GM12878 (cell line): Measurements from ENCODE around the gene NEK7. TPM values are rescaled to one million over a fixed set of nuclear protein-coding genes. Genes with fewer than 3 reads are reported as not detected.

ENCODE experiments used
- ATF2 ChIP-seq: IDR thresholded peaks from 2 replicates; pipeline ENCODE4 v1.6.1; 2012; ENCODE audit warnings: low read length, inconsistent platforms
- BHLHE40 ChIP-seq, 2 experiments: fragments of 450-650 bp in 1 of 2; IDR thresholded peaks; 2 replicates each; pipeline ENCODE4 v1.6.1; 2011 to 2017; ENCODE audit warnings: low read depth in 2 of 2, borderline replicate concordance in 1 of 2, improper control_type of control experiment in 1 of 2, low read length in 1 of 2, mild to moderate bottlenecking in 1 of 2
- BRCA1 ChIP-seq: IDR thresholded peaks from 2 replicates; pipeline ENCODE4 v1.6.1; 2011; ENCODE audit warnings: low read depth, low read length, improper control_type of control experiment
- EED ChIP-seq: sonication (generic); IDR thresholded peaks from 2 replicates; pipeline ENCODE4 v1.6.1; 2016; ENCODE audit warnings: antibody characterized with exemption, low read depth
- ETV6 ChIP-seq, 2 experiments: fragments of 450-650 bp in 1 of 2; IDR thresholded peaks in 1 of 2; conservative IDR thresholded peaks in 1 of 2; 2 replicates each; pipeline ENCODE4 v1.6.1; 2014; ENCODE audit warnings: antibody characterized with exemption in 1 of 2, borderline replicate concordance in 1 of 2, low read depth in 1 of 2, mild to moderate bottlenecking in 1 of 2, moderate library complexity in 1 of 2
- FOS ChIP-seq: IDR thresholded peaks from 3 replicates; pipeline ENCODE4 v1.6.1; 2011; ENCODE audit warnings: borderline replicate concordance; ENCODE audit not compliant: insufficient read length; ENCODE audit errors: extremely low read depth
- GATAD2B ChIP-seq: fragments of 450-650 bp; conservative IDR thresholded peaks from 2 replicates; pipeline ENCODE4 v1.6.1; 2017; ENCODE audit warnings: low read depth, mild to moderate bottlenecking, moderate library complexity
- HDAC6 ChIP-seq: fragments of 200-600 bp; sonication (generic); IDR thresholded peaks from one replicate; pipeline ENCODE4 v1.8.0; 2017; ENCODE audit warnings: antibody characterized with exemption; ENCODE audit not compliant: unreplicated experiment
- IRF3 ChIP-seq: fragments of 450-650 bp; IDR thresholded peaks from 2 replicates; pipeline ENCODE4 v1.6.1; 2014; ENCODE audit warnings: mild to moderate bottlenecking
- JUND ChIP-seq: IDR thresholded peaks from 2 replicates; pipeline ENCODE4 v1.6.1; 2012; ENCODE audit warnings: low read depth, mild to moderate bottlenecking, low read length, improper control_type of control experiment, moderate library complexity
- LARP7 ChIP-seq: fragments of 450-650 bp; IDR thresholded peaks from 2 replicates; pipeline ENCODE4 v1.6.1; 2017; ENCODE audit warnings: mild to moderate bottlenecking
- MEF2A ChIP-seq: IDR thresholded peaks from 2 replicates; pipeline ENCODE4 v1.6.1; 2011; ENCODE audit warnings: low read depth, mild to moderate bottlenecking, low read length, moderate library complexity; ENCODE audit not compliant: insufficient read depth
- MTA2 ChIP-seq: fragments of 450-650 bp; IDR thresholded peaks from 2 replicates; pipeline ENCODE4 v1.6.1; 2016; ENCODE audit warnings: low read depth, mild to moderate bottlenecking, moderate library complexity
- NKRF ChIP-seq: fragments of 450-650 bp; conservative IDR thresholded peaks from 2 replicates; pipeline ENCODE4 v1.6.1; 2017; ENCODE audit warnings: mild to moderate bottlenecking, moderate library complexity
- NR2C2 ChIP-seq: IDR thresholded peaks from 2 replicates; pipeline ENCODE4 v1.6.1; 2011; ENCODE audit warnings: borderline replicate concordance, low read depth; ENCODE audit not compliant: control insufficient read depth, insufficient read length
- RAD21 ChIP-seq: IDR thresholded peaks from 2 replicates; pipeline ENCODE4 v1.6.1; 2011; ENCODE audit warnings: mild to moderate bottlenecking, low read depth, low read length, moderate library complexity; ENCODE audit not compliant: insufficient read depth
- RELA ChIP-seq: fragments of 450-650 bp; IDR thresholded peaks from 2 replicates; pipeline ENCODE4 v1.8.0; 2014; ENCODE audit warnings: borderline replicate concordance; ENCODE audit not compliant: partially characterized antibody
- SIN3A ChIP-seq: IDR thresholded peaks from 2 replicates; pipeline ENCODE4 v1.6.1; 2012; ENCODE audit warnings: low read depth, low read length, improper control_type of control experiment
- SMARCA5 ChIP-seq: fragments of 450-650 bp; IDR thresholded peaks from 2 replicates; pipeline ENCODE4 v1.6.1; 2017; ENCODE audit warnings: mild to moderate bottlenecking
- SMC3 ChIP-seq: IDR thresholded peaks from 2 replicates; pipeline ENCODE4 v1.6.1; 2011; ENCODE audit warnings: low read length, improper control_type of control experiment, borderline replicate concordance
- SP1 ChIP-seq: IDR thresholded peaks from one replicate; pipeline ENCODE4 v1.6.1; 2011; ENCODE audit warnings: low read depth, low read length
- SPI1 ChIP-seq: IDR thresholded peaks from 2 replicates; pipeline ENCODE4 v1.6.1; 2011; ENCODE audit warnings: low read depth, mild to moderate bottlenecking, low read length, moderate library complexity, borderline replicate concordance; ENCODE audit not compliant: insufficient read depth
- STAT1 ChIP-seq: fragments of 450-650 bp; conservative IDR thresholded peaks from 2 replicates; pipeline ENCODE4 v1.6.1; 2014; ENCODE audit warnings: antibody characterized with exemption, mild to moderate bottlenecking
- SUPT20H ChIP-seq: IDR thresholded peaks from 2 replicates; pipeline ENCODE4 v1.6.1; 2011; ENCODE audit warnings: low read depth, mild to moderate bottlenecking, low read length, moderate library complexity, borderline replicate concordance; ENCODE audit not compliant: control insufficient read depth
- TBL1XR1 ChIP-seq: IDR thresholded peaks from 2 replicates; pipeline ENCODE4 v1.6.1; 2012; ENCODE audit warnings: low read depth, low read length, improper control_type of control experiment
- ZNF217 ChIP-seq: fragments of 450-650 bp; IDR thresholded peaks from 2 replicates; pipeline ENCODE4 v1.6.1; 2017; ENCODE audit warnings: antibody characterized with exemption, mild to moderate bottlenecking
- ZZZ3 ChIP-seq: IDR thresholded peaks from 2 replicates; pipeline ENCODE4 v1.6.1; 2011; ENCODE audit warnings: low read depth; ENCODE audit not compliant: control insufficient read depth, insufficient read length
- polyA plus RNA-seq, 11 experiments: library from polyadenylated mRNA; depleted of rRNA in 4 of 11; unstranded in 6 of 11; stranded (reverse) in 5 of 11; fragments of >200 nt; fragmentation: Nextera tagmentation in 4 of 11; fragmentation: Illumina TruSeq in 1 of 11; extraction: Ambion mirVana in 4 of 11; extraction: Trizol in 1 of 11; gene quantifications; 1 replicate in 1 of 11; 2 replicates in 10 of 11; pipeline versions ENCODE4 v1.2.1 to v1.2.3, GENCODE V29; 2011 to 2016; ENCODE audit warnings: inconsistent platforms in 2 of 11, missing spikeins in 2 of 11, low read depth in 1 of 11
- total RNA-seq, 4 experiments: library from RNA; depleted of rRNA in 3 of 4; stranded (reverse); fragments of >200 nt in 3 of 4; fragmentation: Illumina TruSeq in 1 of 4; extraction: Trizol in 1 of 4; gene quantifications; 2 replicates each; pipeline versions ENCODE4 v1.2.1 to v1.2.3, GENCODE V29; 2013 to 2021

NEK7 gene
- total and polyA plus RNA-seq, 10 of the 15 experiments (the other 5 are each of a cell fraction or from before 2014, with no cell fraction given): 9.4 to 77.7 (median 24.0) TPM

GRCh38 chr1:198158735-198159589, 2.2 kb downstream of the NEK7 start (continued):
- TF ChIP-seq SP1 (peak; percentile 73), IRF3 (no peak), LARP7 (no peak), ATF2 (no peak), EED (peak; percentile 69; the same call in 1 of the 2 replicates), JUND (no peak), RAD21 (no peak; the same call in 1 of the 2 replicates), MTA2 (no peak), BHLHE40 (IDR thresholded peaks at IDR 0.05; ENCODE audit: borderline replicate concordance in 1 of 2, low read depth in 2 of 2, low read length in 1 of 2) (peak; percentile 15 to 26; a peak in 1 of 4 replicates), GATAD2B (0 out of 2 replicates have a peak, but pooled peaks have one; percentile 33), SIN3A (no peak), BRCA1 (no peak), SUPT20H (no peak), NR2C2 (no peak), ZZZ3 (no peak), HDAC6 (no peak), SPI1 (no peak), SMC3 (no peak), SMARCA5 (no peak), FOS (peak; percentile 2), TBL1XR1 (no peak), MEF2A (no peak), NKRF (0 out of 2 replicates have a peak, but pooled peaks have one; percentile 24), RELA (peak; percentile 58), ETV6 (conservative IDR thresholded peaks at IDR 0.05 in 1 of 2, IDR thresholded peaks at IDR 0.05 in 1 of 2; ENCODE audit: borderline replicate concordance in 1 of 2, low read depth in 1 of 2) (no peak), ZNF217 (no peak), STAT1 (0 out of 2 replicates have a peak, but pooled peaks have one; percentile 31)
